ENCODE measurements around the gene CFAP298. TPM values are rescaled to one million over a fixed set of nuclear protein-coding genes. Genes with fewer than 3 reads are reported as not detected.

The CFAP298 gene
- total RNA-seq, 4 donors from 2014 or later, result 9.7 to 45.3 (median 27.4) TPM

GRCh38 chr21:32549440-32549839, 62.7 kb downstream of the CFAP298 start:
- no peaks in the 10 kb centered on the region for H3K4me1 ChIP-seq
- no peak for DNase-seq
- no peak overlapping the region for H3K27ac ChIP-seq
- intact Hi-C loops (cut with DNase I; ENCODE audit: low total_unique reads), result no loop called here
- H3K4me3 ChIP-seq, result no peak overlapping the region
- H3K9me3 ChIP-seq, result no peaks in the 10 kb centered on the region
- no peaks in the 10 kb centered on the region for H3K36me3 ChIP-seq
- TF ChIP-seq POLR2A (IDR thresholded peaks at IDR 0.05) (no peak), CTCF (IDR thresholded peaks at IDR 0.05) (no peak)
- no peaks in the 10 kb centered on the region for H3K27me3 ChIP-seq

Small RNAs within 50 kb of the gene (small RNA-seq; reads per million reads assigned to genes)
- gene RNA5SP490, result not detected

Other genes with a start within 250 kb of the CFAP298 start
- gene URB1, start 219.4 kb downstream of the CFAP298 start, total RNA-seq, result 10 to 100 TPM; 11.8 to 31.0 (median 26.0) TPM
- gene EVA1C, start 199.7 kb downstream of the CFAP298 start, total RNA-seq, result 100 to 1,000 TPM in 1 of 4 donors, 10 to 100 TPM in 2, 1 to 10 TPM in 1; 8.3 to 105 (median 48.7) TPM
- 1 to 10 TPM in 2 of 4 donors, not detected in 2; 1.3 to 1.9 TPM for gene TCP10L, start 26.9 kb downstream of the CFAP298 start, total RNA-seq
- gene SYNJ1, start 115.6 kb upstream of the CFAP298 start, total RNA-seq, result 10 to 100 TPM in 3 of 4 donors, 1 to 10 TPM in 1; 8.8 to 25.0 (median 15.7) TPM
- 10 to 100 TPM; 47.9 to 85.4 (median 62.6) TPM for gene PAXBP1, start 159.4 kb upstream of the CFAP298 start, total RNA-seq

All from uterus (tissue), 4 donors.